Stimulated activated CD8-positive, alpha-beta memory T cell treated with anti-CD3 and anti-CD28 coated beads, Interleukin-4, amount 100 ng/mL, for 24 hours (primary cell): ENCODE data around the gene C1S.
A peak's percentile ranks its signal among the peaks of the same experiment; 100 is the strongest.
"Not testable (repeated sequence)": the region's sequence is repeated elsewhere in the genome, so short reads cannot be mapped to it uniquely, and the experiment has no call there.

Experiments
- DNase-seq: peaks from one replicate; pipeline ENCODE4 v3.0.0-alpha.2; 2020; ENCODE audit warnings: low read depth

The C1S gene

DNA sequence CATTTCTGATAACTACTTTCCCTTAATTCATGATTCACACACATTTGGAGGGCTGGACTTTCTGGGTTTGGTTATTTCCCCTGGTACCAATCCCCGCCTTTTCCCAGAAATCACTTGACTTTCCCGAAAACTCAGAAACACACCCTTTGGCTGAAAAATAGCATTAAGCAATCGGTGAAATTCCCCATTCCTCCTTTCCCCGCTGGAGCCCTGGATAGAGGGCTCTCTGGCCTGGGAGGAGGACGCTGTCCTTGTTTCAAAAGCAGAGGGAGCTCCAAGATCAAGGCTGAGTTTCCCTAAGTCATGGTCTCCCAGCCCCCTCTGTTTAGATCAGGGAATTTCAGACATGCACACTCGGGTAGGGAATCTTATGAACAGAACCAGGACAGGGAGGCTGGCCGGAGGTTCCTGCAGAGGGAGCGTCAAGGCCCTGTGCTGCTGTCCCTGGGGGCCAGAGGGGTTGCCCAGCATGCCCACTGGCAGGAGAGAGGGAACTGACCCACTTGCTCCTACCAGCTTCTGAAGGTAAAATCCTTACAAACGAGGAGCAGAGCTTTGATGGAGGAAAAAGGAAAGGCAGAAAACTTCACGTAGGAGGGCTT lies at the start of gene C1S:
Gene C1S (plus strand): TSS at position 366 of the 602 bp plus-strand sequence. CDS start 1,195 bp downstream, outside the sequence.
- DNase-seq = no peak

DNA sequence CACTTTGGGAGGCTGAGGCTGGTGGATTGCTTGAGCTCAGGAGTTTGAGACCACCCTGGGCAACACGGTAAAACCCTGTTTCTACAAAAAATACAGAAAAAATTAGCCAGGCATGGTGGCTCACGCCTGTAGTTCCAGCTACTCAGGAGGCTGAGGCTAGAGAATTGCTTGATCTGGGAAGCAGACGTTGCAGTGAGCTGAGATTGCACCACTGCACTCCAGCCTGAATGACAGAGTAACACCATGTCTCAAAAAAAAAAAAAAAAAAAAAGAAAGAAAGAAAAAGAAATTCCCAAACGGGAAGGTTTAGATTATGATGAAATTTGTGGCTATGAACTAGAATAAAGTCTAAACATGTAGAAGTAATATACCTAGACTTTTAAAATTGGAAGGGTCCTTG lies 49.1 kb upstream of the C1S start:
- not testable (repeated sequence) for DNase-seq

DNA sequence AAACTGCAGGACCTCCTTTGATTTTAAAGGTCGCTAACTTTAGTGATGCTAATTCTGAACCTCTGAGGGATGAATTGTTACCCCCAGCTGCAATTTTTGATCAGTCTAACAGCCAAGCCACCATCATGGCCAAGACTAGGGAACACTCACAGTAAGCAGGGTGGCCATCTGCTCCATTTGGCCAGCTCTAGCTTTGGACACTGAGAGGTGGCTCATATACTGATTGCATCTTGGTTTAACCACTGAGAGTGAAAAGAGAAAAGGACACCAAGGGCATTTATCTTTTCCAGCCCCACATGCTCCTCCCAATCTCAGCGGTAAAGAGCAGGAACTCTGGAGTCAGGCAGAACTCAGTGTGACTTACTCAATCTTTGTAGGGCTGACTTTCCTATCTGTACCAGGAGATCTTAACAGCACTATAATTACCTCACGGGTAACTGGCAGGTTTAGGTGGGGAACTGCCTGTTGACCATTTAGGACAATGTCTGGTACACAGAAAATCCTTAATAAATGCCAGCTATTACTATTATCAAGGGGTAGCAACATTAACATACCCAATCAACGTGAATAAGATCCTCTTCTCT lies 48.4 kb upstream of the C1S start:
- DNase-seq = no peak

DNA sequence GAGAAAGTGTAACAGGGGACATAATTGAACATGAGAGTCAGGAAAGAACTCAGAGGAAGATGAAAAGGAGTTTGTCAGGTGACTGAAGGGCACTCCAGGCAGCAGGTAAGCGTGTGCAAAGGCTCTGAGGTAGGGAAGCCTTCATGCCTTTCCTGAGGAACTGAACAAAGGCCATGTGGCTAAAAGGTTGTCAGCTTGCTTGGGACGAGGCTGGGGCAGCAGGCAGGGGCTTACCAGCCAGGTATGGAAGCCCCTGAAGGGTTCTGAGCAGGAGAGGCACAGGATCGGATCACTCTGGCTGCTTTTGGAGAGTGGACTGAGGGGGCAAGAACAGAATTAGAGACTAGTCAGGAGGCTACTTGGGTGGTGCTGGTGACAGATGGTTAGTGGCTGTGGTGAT lies 47.4 kb upstream of the C1S start:
- DNase-seq = no peak

DNA sequence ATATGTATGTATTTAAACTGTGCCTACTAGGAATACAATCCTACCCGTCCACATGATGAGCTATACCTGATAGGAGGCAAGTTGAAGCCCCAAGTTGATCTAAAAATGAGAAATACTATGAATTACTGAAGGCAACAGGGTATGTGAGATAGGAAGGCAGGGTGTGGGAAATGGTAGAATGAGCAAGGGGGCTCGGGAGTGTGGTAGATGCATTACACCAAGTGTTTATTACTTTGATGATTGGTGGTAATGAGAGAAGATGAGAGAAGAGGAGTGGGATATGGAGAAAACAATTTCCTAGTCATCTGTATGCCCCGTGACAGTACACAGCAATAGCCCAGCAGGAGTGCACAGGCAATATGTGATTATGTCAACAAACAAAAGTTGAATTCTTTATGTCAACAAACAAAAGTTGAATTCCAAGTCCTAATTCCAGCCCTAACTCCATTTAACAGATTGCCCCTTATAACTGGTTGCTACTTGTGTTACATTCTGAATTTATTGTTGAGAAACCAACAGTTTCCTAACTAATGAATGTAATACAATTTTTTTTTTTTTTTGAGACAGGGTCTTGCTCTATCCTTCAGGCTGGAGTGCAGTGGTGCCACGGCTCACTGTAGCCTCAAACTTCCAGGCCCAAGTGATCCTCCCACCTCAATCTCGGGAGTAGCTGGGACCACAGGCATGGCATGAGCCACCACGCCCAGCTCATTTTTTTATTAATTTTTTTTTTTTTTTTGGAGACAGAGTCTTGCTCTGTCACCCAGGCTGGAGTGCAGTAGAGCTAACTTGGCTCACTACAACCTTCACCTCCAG lies 44.8 kb upstream of the C1S start:
- no peak for DNase-seq

DNA sequence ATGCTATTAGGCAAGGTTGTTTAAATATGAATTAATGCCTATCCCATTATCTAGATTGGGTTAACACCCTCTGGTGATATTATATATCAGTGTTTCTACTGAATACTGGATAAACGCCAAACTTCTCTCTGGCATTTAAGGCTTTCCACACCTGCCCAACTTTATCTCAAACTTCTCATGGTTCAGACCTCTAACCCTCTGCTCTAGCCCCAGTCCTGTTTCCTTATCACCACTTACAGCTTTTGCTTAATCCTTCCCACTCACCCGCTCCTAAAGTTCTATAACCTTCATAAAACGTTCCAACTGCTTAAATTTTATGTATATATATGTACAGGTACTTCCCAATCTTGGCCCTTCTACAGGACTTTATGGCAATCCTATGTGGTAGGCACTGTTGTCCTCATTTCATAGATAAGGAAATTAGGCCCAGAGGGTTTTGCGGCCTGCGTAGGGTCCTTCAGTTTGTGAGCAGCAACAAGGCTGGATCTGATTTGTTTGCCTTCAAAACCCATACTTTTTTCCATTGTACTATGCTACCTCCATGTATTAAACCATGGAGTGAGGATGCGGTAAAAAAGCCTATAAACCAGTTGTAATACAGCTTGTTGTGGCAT lies 43.5 kb upstream of the C1S start:
- no peak for DNase-seq

DNA sequence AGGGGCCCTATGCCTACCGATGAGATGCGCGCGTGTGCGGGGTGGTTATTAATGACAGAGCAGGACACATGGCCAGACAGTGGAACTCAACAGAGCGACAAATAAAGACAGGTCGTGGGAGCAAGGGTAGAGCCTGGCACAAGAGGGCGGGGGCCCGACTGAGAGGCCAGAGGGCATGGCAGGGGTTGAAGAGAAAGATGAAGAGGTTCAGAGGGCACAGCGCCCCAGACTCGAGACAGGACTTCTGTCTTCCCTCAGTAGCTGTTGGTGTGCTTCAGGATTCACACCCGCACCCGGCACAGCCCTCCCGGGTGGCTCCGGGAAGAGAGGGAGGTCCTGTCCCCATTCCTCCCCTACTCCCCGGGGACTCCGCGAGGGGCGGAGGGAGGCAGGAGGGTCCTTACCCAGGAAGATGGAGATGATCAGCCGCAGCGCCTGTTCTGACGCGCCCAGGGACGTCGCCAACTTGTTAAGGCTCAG lies 42.6 kb upstream of the C1S start:
- DNase-seq = peak; percentile 5

DNA sequence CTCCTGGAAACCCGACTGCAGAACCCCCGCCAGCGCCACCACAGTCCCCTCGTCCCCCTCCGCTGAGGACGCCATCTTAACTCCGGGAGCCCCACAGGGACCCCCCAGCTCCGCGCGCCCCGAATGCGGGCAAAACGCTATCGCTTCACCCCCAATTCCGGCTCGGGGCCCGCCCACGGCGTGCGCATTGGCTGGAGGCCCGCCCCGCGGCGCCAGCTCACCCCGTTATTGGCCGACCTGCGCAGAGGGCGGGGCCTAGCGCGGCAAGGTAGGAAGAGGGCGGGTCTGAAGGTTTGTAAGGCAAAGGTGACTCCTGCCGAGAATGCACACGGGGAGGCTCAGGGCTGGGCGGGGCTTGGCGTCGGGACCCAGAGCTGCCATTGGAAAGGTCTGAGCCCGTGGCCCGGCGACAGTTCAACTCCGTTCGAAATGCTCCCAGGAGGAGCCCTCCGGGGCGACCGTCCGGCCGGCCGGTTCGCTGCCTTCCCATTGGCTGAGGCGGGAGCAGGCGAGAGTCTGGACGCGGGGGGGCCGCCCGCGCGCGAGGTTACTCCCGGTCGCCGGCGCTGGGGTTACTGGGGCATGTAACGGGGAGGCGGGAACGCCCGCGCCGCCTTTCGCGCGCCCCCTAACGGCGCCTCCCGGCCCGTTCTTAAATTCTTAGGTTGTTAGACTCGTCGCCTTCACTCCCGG lies 42.0 kb upstream of the C1S start, which contains the start of gene LPCAT3:
Gene LPCAT3 (minus strand): TSS at position 127 of the 693 bp plus-strand sequence. CDS start 52 bp downstream, at position 75.
- peak; percentile 94 for DNase-seq

DNA sequence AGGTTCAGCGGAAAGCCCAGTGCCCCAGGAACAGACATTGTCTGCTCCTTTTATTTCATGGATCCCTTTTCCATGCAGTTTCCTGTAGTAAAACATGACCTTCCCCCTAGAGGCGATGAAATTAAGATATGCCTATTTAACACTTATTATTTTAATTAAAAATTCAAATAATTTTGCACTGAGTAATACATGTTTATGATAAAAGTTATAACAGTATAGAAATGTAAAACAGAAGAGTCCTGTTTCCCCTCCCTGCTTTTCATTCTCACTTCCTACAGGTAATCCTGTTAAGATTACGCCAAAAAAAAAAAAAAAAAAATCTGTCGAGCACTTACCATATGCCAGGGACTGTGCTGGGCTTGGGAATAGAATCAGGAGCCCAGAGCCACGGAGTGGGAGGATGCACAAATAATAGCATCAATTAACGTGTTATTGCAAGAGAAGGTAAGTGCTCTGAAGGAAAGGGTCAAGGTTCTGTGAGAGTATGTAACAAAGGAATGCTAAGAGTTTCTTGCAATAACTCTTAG lies 41.4 kb upstream of the C1S start:
- DNase-seq = no peak

DNA sequence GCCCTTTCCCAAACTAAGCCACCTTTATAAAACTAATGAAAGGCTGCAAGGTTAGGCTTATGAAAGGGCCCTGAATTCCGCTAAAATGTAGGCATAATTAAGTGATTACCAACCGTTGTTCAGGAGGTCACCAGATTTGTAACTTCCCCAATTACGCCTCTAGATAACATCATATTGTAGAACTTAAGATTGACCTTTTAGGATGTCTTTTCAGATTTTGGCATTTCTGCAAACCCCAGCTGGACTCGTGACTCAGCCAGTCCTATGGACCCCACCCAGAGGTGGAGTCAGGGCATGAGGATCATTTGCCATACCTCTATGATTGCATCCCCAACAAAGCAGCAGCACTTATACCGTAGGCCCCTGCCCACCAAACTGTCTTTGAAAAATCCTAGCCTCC lies 38.6 kb upstream of the C1S start:
- no peak for DNase-seq

DNA sequence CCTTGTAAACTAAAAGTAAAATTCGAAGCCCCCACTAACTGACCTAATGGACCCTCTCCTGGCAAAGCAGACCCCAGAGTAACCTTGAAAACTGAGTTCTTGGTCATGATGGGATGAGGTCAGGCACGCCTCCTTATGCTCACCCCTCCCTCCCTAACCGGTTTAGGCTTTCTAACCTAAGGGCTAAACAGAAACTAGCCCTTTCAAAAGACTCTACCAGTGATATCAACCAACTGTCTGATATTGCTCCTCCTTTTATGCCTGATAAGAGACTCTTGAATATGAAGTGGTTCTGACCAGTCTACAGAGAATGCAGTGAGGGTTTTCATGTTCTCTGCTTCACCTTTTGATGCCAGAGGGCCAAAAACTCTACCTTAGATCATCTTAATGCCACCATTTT lies 37.4 kb upstream of the C1S start:
- DNase-seq = no peak

DNA sequence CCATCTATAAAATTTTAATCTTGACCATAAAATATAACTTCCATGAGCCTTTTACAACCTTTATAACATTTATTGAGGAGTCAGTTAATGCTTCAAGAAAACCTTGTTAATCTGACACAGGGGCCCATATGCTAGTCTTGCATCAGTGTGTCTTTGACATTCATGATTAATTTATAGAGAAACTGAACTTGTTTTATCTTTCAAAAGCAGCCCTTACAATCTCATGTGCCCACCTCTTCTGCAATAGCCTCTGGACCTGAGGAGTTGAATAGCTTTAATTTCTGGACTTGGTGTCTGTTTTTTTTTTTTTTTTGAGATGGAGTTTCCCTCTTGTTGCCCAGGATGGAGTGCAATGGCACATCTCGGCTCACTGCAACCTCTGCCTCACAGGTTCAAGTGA lies 33.7 kb upstream of the C1S start:
- DNase-seq = no peak

DNA sequence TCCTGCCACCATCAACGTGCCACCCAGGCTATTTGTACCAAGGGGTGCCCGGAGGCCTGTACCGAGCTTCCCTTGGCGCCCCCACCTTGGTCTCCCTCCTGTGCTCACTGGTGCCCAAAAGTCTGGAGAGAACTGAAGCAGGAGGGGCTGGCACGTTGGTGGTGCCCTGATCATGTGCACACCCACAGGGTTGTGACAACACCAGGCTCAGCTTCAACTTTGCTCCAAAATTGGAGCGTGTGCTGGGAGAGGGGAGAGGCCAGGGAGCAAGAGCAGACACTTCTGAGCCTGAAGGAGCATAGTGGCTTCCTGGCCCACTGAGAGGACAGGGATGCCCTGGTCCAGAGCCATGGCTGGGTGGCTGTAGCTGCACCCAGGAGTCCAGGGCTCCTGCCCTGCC lies 29.2 kb upstream of the C1S start:
- no peak for DNase-seq

DNA sequence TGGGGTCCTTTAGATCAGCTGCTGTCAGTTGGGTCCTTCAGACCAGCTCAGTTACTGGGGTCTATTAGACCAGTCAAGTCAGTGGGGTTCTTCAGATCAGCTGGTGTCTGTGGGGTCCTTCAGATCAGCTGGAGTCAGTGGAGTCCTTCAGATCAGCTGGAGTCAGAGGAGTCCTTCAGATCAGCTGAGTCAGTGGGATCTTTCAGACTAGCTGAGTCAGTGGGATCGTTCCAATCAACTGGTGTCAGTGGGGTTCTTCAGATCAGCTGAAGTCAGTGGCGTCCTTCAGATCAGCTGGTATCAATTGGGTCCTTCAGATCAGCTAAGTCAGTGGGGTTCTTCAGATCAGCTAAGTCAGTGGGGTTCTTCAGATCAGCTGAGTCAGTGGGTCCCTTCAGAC lies 27.5 kb upstream of the C1S start:
- DNase-seq = no peak

DNA sequence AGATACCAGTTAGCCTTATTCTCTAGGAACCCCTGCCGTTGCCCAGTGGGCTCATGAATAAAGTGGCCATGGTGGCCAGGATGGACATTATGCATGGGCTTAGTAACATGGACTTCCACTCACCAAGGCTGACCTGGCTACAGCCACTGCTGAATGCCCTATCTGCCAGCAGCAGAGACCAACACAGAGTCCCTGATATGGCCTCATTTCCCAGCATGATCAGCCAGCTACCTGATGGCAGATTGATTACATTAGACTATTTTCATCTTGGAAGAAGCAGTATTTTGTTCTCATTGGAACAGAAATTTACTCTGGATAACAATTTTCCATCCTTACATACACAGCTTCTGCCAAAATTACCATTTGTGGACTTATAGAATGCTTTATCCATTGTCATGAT lies 26.1 kb upstream of the C1S start:
- no peak for DNase-seq

DNA sequence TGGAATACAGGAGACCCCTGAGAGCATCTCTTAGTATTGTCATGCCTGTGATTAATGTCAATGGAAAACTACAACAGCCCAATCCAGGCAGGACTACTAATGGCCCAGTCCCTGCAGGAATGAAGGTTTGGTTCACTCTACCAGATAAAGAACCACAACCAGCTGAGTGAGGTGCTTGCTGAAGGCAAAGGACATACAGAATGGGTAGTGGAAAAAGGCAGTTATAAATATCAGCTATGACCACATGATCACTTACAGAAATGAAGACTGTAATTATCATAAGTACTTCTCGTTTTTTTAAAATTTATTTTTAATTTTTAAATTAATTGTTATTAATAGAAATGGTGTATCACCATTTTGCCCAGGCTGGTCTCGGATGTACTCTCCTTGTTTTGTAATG lies 25.1 kb upstream of the C1S start:
- no peak for DNase-seq

DNA sequence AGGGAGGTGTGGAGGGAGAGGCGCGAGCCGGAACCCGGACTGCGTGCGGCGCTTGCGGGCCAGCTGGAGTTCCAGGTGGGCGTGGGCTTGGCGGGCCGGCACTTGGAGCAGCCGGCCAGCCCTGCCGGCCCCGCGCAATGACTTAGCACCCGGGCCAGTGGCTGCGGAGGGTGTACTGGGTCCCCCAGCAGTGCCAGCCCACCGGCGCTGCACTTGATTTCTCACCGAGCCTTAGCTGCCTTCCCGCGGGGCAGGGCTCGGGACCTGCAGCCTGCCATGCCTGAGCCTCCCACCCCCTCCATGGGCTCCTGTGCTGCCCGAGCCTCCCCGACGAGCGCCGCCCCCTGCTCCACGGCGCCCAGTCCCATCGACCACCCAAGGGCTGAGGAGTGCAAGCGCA lies 23.1 kb upstream of the C1S start:
- DNase-seq = not testable (repeated sequence)

DNA sequence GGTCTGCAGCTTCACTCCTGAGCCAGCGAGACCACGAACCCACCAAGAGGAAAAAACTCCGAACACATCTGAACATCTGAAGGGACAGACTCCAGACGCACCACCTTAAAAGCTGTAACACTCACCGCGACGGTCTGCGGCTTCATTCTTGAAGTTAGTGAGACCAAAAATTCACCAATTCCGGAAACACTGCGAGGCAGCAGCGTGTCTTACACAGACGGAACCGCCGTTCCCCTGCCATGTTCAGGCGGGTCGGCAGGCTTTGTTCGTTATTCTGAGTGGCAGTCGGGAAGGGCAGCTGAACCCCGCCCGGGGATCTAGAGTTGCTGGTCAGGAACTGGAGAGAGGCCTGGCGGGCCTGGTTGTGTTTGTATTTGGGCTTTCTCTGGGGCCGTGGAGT lies 21.9 kb upstream of the C1S start:
- DNase-seq = no peak

DNA sequence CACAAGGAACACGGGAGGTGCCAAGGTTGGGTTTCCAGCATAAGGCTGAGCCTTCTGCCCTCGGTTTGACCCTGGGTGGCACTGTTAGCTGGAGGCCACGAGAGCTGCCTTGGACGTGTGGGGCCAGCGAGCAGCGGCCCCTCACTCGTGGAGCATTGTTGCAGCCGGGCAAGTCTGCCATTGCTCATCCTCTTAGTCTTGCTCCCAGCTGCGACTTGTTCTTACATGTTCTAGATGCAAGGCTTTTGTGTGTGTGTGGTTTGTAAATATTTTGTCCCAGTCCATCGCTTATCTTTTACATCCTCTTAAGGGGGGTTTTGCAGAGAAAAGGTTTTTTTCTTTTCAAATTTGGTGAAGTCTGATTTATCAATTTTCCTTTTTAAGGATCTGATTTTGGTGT lies 21.1 kb upstream of the C1S start:
- DNase-seq = no peak

DNA sequence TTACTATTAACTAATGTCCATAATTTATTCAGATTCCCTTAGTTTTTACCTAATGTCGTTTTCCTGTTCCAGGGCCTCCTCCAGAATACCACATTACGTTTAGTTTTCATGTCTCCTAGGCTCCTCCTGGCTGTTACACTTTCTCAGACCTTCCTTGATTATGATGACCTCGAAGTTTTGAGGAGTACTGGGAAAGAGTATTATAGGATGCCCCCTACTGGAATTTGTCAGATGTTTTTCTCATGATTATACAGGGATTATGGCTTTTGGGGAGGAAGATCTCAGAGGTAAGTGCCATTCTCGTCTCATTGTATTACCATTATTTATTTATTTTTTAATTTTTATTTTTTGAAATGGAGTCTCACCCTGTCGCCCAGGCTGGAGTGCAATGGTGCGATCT lies 17.7 kb upstream of the C1S start:
- DNase-seq = no peak

DNA sequence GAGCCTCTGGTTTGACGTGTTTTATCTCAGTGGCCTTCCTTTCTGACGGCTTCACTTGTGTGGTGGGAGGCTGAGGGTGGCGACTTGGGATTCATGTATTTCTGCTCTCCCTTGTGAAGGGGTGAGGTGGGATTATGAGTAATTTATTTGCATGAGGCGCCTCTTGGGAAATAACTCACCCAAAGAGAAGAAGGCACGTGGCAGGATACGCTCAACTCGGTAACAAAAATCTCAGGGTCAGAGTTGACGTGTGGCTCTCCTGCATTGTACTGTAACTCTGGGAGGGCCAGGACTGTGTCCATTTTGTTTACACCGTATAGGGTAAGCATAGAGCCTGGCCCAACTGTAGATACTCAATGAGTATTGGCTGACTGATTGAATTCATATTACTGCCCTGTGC lies 14.6 kb upstream of the C1S start:
- no peak for DNase-seq
